ENCODE results near the gene GDPD2.

Gene GDPD2

DNA sequence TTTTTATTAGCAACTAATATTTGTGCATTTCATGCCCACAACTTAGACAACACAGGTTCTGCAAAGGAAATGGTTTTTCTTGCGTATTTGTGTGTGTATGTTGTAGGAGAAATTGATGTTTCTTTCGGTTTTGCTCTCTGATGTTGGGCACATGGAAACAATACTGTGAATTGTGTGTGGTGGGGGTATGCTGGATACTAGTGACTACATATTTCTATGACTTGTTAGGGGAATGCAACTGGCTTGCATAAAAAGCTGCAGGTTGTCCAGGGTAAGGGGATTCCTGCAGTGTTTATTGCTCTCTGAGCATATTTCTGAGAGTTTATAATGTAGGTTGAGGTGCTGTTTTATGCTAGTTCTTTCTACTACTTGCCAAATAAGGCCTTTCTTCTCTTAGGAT is 33.1 kb downstream of the GDPD2 start:
- DNase-seq (ENCODE audit: extremely low read depth, low read depth): no peak
- TF ChIP-seq, protein P1, sequence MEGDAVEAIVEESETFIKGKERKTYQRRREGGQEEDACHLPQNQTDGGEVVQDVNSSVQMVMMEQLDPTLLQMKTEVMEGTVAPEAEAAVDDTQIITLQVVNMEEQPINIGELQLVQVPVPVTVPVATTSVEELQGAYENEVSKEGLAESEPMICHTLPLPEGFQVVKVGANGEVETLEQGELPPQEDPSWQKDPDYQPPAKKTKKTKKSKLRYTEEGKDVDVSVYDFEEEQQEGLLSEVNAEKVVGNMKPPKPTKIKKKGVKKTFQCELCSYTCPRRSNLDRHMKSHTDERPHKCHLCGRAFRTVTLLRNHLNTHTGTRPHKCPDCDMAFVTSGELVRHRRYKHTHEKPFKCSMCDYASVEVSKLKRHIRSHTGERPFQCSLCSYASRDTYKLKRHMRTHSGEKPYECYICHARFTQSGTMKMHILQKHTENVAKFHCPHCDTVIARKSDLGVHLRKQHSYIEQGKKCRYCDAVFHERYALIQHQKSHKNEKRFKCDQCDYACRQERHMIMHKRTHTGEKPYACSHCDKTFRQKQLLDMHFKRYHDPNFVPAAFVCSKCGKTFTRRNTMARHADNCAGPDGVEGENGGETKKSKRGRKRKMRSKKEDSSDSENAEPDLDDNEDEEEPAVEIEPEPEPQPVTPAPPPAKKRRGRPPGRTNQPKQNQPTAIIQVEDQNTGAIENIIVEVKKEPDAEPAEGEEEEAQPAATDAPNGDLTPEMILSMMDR (IDR thresholded peaks at IDR 0.05; ENCODE audit: low read depth, low read length): no peak

DNA sequence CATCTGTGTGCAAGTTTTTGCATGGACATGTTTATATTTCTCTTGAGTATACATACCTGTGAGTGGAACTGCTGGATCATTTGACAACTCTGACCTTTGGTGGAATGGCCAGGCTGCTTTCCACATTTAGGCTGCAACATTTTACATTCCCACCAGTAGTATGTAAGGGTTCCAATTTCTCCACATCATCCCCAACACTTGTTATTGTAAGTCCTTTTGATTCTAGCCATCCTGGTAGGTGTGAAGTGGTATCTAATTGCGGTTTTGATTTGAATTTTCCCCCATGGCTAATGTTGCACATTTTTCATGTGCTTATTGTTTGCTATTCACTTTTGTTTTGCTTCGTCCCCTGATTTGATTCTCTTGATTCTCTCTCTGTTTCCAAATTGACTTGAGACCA is 37.9 kb downstream of the GDPD2 start:
- TF ChIP-seq, protein P1 (IDR thresholded peaks at IDR 0.05; ENCODE audit: low read depth, low read length): no peak

DNA sequence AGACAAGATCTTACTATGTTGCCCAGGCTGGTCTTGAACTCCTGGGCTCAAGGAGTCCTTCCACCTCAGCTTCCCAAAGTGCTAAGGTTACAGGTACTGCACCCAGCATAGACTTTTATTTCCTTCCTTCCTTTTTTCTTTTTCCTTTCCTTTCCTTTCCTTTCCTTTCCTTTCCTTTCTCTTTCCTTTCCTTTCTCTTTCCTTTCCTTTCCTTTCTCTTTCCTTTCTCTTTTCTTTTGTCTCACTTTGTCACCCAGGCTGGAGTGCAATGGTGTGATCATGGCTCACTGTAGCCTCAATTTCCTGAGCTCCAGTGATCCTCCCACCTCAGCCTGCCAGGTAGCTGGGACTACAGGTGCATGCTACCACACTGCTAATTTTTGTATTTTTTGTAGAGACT is 40.9 kb downstream of the GDPD2 start:
- DNase-seq (ENCODE audit: extremely low read depth, low read depth): no peak
- TF ChIP-seq, protein P1 (IDR thresholded peaks at IDR 0.05; ENCODE audit: low read depth, low read length): no peak

More for the DNA sequence above, 37.9 kb downstream of the GDPD2 start:
- DNase-seq (ENCODE audit: extremely low read depth, low read depth): no peak

DNA sequence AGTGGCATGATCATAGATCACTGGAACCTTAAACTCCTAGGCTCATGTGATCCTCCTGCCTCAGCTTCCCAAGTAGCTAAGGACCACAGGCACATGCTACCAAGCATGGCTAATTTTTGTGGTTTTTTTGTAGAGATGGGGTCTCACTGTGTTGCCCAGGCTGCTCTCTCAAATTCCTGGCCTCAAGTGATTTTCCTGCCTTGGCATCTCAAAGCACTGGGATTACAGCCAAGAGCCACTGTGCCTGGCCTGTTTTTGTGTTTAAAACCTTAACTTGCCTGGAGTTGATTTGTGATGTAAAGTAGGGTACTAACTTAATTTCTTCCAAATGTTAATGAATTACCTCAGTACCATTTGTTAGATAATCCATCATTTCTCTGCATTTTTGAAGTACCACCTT is 43.9 kb downstream of the GDPD2 start:
- TF ChIP-seq, protein P1 (IDR thresholded peaks at IDR 0.05; ENCODE audit: low read depth, low read length): no peak

DNA sequence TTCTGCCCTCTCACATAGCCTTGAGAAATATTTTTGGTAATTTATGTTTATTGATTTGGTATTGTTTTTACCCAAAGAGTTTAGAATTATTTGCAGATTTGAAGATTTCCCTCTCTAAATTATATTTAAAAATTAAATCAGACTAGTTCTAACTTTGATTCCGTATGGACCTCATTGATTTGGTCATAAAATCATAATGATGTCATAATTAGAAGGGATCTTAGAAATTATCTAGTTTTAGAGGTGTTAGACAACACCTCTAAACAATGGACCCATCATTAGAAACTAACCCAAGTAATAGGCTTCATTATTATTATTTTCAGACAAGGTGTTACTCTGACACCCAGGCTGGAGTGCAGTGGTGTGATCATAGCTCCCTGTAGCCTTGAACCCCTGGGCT is 45.6 kb downstream of the GDPD2 start:
- DNase-seq (ENCODE audit: extremely low read depth, low read depth): no peak
- TF ChIP-seq, protein P1 (IDR thresholded peaks at IDR 0.05; ENCODE audit: low read depth, low read length): no peak

More for the DNA sequence above, 43.9 kb downstream of the GDPD2 start:
- no peak for DNase-seq (ENCODE audit: extremely low read depth, low read depth)

- no peak for DNase-seq (ENCODE audit: extremely low read depth, low read depth)
- TF ChIP-seq, protein P1 (IDR thresholded peaks at IDR 0.05; ENCODE audit: low read depth, low read length): no peak
Measured at GRCh38 chrX:70470850-70471289, 47.8 kb downstream of the GDPD2 start.

- no peak for DNase-seq (ENCODE audit: extremely low read depth, low read depth)
Measured at GRCh38 chrX:70476166-70476933, 53.2 kb downstream of the GDPD2 start.

More at GRCh38 chrX:70476166-70476933, 53.2 kb downstream of the GDPD2 start:
- TF ChIP-seq, protein P1 (IDR thresholded peaks at IDR 0.05; ENCODE audit: low read depth, low read length): no peak

Measured in AG09319 (cell line).